ENCODE data around the gene SAMD8. TPM values are rescaled to one million over a fixed set of nuclear protein-coding genes. Genes with fewer than 3 reads are reported as not detected.
A peak's percentile ranks its signal among the peaks of the same experiment; 100 is the strongest.

Gene SAMD8
- total RNA-seq, 4 donors from 2014 or later: 18.5 to 36.0 (median 24.6) TPM

DNA sequence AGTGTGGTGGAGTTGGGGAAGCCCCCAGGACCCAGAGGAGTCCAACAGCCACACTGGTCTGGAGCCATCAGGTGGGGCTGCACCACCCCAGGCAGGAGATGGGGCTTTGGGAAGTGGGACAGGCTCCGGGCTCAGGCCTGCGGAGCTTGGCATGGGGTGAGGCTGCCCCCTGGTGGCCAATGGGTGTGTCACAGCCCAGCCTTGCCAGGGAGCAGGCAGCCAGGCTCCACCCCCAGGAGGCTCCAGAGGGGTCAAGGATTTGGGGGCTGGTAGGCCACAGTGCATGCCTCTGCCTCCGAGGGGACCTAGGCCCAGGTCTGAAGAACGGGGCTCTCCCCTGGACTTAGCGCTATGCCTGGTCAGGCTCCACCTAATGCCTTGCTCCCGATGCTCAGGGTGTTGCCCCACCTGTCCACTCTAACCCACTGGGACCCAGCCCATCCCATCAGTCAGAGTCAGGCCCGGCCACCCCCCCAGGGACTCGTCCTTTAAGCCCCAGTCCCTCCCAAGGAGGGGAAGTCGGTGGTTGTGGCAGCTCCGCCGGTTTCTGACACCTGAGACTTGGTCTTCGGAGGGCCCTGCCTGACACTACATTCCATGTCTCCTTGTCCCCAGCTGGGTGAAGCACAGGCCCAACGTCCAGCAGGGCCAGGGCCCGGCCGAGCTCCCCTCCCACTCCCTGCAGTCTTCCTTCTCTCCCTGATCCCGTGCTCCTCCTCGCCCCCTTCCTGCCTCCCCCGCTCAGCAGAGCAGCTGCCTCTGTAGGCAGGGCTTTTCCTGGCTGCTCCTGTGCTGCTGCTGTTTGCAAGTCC is 11.3 kb upstream of the SAMD8 start:
- Histone ChIP-seq H3K36me3 (no peaks in the 10 kb centered on the region), H3K4me3 (no peak overlapping the region), H3K27ac (no peak overlapping the region), H3K4me1 (peaks cover 21 to 42% (median 24%) of the 10 kb centered on the region in 3 donors), H3K9me3 (no peaks in the 10 kb centered on the region), H3K27me3 (no peaks in the 10 kb centered on the region)
- WGBS, 2 donors: 45 to 50% methylated on average over 7 to 8 of the region's 18 CpGs
- DNase-seq: no peak
- intact Hi-C loops (cut with DNase I): loop anchor here (5.0 kb wide), 2 partner anchors 833 to 858 kb away; no protein-coding TSS in a partner anchor
- TF ChIP-seq, protein P1, sequence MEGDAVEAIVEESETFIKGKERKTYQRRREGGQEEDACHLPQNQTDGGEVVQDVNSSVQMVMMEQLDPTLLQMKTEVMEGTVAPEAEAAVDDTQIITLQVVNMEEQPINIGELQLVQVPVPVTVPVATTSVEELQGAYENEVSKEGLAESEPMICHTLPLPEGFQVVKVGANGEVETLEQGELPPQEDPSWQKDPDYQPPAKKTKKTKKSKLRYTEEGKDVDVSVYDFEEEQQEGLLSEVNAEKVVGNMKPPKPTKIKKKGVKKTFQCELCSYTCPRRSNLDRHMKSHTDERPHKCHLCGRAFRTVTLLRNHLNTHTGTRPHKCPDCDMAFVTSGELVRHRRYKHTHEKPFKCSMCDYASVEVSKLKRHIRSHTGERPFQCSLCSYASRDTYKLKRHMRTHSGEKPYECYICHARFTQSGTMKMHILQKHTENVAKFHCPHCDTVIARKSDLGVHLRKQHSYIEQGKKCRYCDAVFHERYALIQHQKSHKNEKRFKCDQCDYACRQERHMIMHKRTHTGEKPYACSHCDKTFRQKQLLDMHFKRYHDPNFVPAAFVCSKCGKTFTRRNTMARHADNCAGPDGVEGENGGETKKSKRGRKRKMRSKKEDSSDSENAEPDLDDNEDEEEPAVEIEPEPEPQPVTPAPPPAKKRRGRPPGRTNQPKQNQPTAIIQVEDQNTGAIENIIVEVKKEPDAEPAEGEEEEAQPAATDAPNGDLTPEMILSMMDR (IDR thresholded peaks at IDR 0.05): peak; percentile 95 to 99 (median 96)
- TF ChIP-seq POLR2A (IDR thresholded peaks at IDR 0.05): no peak

DNA sequence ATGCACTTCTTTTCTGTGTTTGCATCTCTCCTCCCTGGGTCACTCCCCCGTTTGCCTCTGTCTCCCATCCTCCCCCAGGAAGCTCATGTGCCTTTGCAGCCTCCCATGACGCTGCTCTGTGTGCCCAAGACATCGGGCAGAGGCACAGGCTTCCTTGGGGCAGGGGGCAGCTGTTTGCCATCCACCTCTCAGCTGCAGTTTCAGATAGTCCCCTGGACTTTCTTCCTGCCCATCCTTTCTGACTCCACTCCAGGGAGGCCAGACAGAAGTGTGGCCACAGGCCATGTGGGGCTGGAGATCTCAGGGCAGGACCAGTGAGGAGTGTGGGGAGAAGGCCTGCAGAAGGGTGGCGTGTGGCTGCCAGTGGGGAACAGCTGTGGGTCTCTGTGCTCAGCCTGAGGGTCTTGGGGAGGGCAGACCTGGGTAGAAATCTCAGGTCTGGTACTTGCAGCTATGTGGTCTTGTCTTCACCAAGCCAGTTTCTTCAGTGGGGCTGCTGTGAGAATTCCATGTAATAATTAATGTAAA is 10.6 kb upstream of the SAMD8 start:
- Histone ChIP-seq H3K9me3 (no peaks in the 10 kb centered on the region), H3K4me3 (no peak overlapping the region), H3K36me3 (no peaks in the 10 kb centered on the region), H3K27me3 (no peaks in the 10 kb centered on the region), H3K27ac (no peak overlapping the region), H3K4me1 (peaks cover 21 to 48% (median 24%) of the 10 kb centered on the region in 3 donors)
- TF ChIP-seq, protein P1 (IDR thresholded peaks at IDR 0.05): no peak
- no peak for TF ChIP-seq POLR2A (IDR thresholded peaks at IDR 0.05)
- no peak for DNase-seq
- intact Hi-C loops (cut with DNase I): loop anchor here (5.0 kb wide), 2 partner anchors 834 to 859 kb away; no protein-coding TSS in a partner anchor
- 57 to 68% methylated on average over 3 to 4 of the region's 4 CpGs for WGBS, 2 donors

DNA sequence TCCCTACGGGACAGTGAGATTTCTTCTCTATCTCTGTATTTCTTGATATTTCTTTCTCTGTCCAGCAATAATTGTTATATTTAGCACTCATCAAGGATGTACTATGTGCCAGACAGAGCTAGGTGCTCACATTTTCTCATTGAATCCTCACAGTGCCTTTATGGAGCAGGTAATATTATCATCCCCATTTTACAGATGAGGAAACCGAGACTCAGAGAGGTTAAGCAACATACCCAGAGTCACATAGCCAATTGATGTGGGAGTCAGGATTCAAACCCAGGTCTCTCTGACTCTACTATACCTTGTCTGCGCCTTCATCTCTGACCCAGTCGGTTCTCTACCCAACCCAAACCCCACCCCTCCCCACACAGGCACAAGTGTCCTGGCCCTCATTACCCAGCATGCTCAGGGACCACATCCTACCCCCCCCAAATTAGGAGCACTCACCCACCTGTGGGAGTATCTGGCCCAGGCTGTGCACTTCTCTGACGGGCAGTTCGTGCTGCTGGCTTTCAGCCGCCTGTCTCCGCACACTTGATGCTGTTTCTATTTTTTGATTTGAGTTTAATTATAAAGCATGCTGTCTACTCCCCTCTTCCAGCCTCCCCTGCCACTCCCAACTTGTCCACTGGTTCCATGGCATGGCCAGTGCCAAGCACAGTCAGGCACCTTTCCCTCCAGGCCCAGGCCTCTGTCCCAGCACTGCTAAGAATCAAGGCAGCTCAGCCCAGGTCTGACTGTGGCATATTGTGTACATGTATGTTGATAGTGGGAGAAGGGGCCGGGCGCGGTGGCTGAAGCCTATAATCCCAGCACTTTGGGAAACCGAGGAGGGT is 9.8 kb upstream of the SAMD8 start:
- no peak overlapping the region for H3K4me3 ChIP-seq
- intact Hi-C loops (cut with DNase I): loop anchor here (5.0 kb wide), 2 partner anchors 834 to 859 kb away; no protein-coding TSS in a partner anchor
- no peak for DNase-seq
- no peaks in the 10 kb centered on the region for H3K9me3 ChIP-seq
- peaks cover 21 to 48% (median 24%) of the 10 kb centered on the region in 3 donors for H3K4me1 ChIP-seq
- H3K27me3 ChIP-seq: no peaks in the 10 kb centered on the region
- H3K27ac ChIP-seq: no peak overlapping the region
- 90 to 95% methylated on average over 8 to 11 of the region's 12 CpGs for WGBS, 2 donors
- TF ChIP-seq, protein P1 (IDR thresholded peaks at IDR 0.05): no peak
- TF ChIP-seq POLR2A (IDR thresholded peaks at IDR 0.05): no peak
- no peaks in the 10 kb centered on the region for H3K36me3 ChIP-seq

DNA sequence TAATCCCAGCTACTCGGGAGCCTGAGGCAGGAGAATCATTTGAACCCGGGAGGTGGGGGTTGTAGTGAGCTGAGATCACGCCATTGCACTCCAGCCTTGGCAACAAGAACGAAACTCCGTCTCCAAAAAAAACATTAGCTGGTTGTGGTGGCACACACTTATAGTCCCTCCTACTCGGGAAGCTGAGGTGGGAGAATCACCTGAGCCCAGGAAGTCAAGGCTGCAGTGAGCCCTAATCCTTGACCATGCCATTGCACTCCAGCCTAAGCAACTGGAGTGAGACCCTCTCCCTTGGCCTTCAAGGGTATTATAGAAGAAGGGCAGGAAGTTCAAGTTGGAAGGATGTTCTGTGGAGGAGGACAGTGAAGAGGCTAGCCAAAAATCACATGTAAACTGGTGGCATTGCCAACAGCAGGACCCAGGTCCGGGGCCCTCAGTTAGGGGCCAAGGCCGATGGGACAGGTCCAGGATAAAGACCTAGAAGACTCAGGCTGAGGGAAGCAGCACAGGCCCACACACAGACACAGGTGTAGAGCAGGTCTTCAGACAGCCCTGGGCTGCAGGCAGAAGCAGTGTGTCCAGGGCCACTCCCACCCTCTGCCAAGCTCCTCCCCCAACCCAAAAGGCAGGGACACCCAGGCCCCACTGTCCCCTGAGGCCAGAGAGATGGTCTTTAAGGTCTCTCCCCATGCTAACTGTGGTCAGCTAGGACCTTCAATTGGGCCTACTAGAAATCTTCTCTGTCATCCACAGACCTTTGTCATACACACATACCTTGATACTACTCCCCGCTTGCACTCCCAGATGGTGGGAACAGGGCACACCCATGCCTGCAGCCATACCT is 8.4 kb upstream of the SAMD8 start:
- H3K4me3 ChIP-seq: no peak overlapping the region
- H3K27me3 ChIP-seq: no peaks in the 10 kb centered on the region
- no peaks in the 10 kb centered on the region for H3K36me3 ChIP-seq
- 62 to 70% methylated on average over 2 to 8 of the region's 9 CpGs for WGBS, 2 donors
- intact Hi-C loops (cut with DNase I): loop anchor here (5.0 kb wide), 2 partner anchors 836 to 861 kb away; no protein-coding TSS in a partner anchor
- no peaks in the 10 kb centered on the region for H3K9me3 ChIP-seq
- peak overlapping the region; percentile 32 to 82 (median 71) for H3K27ac ChIP-seq
- peaks cover 21 to 49% (median 24%) of the 10 kb centered on the region in 3 donors for H3K4me1 ChIP-seq
- TF ChIP-seq, protein P1 (IDR thresholded peaks at IDR 0.05): no peak
- TF ChIP-seq POLR2A (IDR thresholded peaks at IDR 0.05): no peak
- no peak for DNase-seq
